ENCODE measurements around the gene KPNA2.
"Not testable (repeated sequence)": the region's sequence is repeated elsewhere in the genome, so short reads cannot be mapped to it uniquely, and the experiment has no call there.

The KPNA2 gene

GRCh38 chr17:68019675-68020408 lies 15.7 kb upstream of the KPNA2 start:
- peak in 55 of 56 donors; percentile 73 to 97 (median 93) for DNase-seq

DNA sequence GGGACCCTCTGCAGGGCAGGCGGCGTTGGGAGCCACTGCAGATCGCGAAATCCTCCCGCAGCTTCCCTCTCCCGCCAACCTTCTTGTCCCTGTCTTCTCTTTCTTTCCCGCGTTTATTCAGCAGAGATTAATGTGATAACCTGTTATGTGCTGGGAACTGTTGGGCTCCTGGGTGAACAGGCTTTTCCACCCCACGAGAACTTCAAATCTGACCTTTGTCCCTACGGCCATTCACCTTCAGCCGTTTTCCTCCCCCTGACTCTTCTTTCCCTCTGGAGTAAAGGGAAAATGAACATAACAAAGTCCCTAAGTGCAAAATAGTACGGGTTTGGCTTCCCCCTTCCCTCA lies 15.2 kb upstream of the KPNA2 start:
- peak in 3 of 56 donors; percentile 45 to 54 (median 51) for DNase-seq

- DNase-seq: not testable (repeated sequence)
Measured at GRCh38 chr17:68020791-68021190, 14.7 kb upstream of the KPNA2 start.

DNA sequence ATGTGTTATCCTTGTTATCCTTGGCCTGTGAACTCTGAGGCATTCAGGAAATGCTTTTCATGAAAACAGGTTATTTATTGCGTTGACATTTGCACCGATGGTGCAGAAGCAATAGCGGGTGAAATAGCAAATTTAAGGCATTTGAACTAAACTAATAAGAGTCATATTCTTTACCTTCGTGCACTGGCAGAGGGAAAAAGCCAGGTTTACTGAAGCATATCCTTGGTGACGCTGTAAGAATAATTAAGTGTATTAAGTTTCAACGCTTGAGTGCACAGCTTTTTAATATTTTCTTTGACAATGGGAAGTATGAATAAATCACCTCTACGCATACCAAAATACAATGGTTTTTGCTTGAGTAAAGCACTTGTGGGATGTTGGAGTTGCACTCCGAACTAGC lies 13.6 kb upstream of the KPNA2 start:
- DNase-seq: no peak

DNA sequence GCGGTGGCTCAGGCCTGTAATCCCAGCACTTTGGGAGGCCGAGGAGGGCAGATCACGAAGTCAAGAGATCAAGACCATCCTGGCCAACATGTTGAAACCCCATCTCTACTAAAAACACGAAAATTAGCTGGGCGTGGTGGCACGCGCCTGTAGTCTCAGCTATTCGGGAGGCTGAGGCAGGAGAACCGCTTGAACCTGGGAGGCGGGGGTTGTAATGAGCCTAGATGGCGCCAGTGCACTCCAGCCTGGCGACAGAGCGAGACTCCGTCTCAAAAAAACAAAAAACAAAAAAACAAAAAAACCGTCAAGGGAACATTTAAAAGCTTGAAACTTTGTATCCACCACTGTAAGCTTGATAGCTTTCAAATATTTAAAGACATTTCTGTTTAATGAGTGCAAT lies 13.0 kb upstream of the KPNA2 start:
- DNase-seq: not testable (repeated sequence)

DNA sequence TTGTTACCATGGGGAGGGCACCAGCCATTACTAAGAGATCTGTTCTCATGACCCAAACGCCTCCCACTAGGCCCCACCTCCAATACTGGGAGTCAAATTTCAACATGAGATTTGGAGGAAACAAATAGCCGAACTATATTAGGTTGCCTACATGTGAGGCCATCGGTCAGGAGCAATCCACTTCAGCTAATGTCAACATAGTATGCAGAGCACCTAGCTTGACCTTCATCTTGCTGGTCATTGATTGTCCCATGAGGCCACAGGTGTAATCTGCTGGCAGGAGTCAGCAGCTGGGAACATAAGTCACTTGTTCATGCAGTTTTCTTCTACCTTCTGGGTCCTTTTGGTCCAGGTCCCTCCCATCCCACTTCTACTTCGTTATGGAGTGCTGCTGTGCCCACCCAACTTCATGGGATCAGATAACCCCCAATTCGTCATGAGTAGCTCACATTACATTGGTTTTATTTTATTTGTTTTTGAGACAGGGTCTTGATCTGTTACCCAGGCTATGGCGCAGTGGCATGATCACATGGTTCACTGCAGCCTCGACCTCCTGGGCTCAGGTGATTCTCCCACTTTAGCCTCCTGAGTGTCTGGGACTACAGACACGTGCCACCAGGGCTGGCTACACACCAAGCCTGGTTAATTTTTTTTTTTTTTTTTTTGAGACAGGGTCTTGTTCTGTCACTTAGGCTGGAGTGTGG lies 5.9 kb upstream of the KPNA2 start:
- no peak for DNase-seq

GRCh38 chr17:68033636-68034451 lies 1.7 kb upstream of the KPNA2 start:
- DNase-seq: peak in 1 of 56 donors; percentile 1

- no peak for DNase-seq
Measured at GRCh38 chr17:68034452-68034776, 1.1 kb upstream of the KPNA2 start.

GRCh38 chr17:68035131-68035522 lies 408 bp upstream of the KPNA2 start:
- DNase-seq: peak in 50 of 56 donors; percentile 64 to 98 (median 94)

DNA sequence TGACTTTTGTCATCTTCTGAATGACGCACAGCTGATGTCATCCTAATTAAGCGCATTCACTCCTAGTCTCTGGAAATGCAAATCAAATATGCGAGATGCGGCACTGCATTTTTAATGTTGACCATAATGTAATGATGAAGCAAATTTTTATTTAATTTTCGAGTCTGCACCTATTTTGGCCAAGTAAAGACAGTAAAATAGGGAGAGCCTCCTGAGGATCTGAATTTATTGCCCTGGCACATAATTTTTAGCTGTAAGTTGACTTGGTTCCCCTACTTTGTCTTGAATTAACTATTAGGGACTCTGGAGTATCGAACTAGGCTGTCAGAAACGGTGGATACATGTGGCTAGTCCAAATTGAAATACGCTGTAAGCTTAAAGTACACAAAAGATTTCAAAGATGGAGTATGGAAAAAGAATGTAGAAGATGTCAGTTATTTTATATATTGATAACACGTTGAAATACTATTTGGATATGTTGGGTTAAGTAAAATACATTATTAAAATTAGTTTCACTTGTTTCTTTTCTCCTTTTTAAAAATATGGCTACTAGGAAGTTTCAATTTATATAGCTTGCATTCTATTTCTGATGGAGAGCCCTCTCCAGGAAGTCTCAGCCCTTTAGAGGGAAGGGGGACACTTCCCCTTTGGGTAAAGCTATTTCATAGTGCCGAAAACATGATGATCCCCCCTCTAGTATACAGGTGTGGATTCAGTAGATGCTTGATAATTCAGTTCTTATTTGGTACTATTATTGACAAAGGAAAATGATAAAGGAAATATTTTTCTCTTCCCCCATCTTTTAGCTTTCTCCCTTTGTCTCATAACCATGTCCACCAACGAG lies 991 bp downstream of the KPNA2 start:
- DNase-seq: no peak

- no peak for DNase-seq
Measured at GRCh38 chr17:68047153-68047846, 11.8 kb downstream of the KPNA2 start.

DNA sequence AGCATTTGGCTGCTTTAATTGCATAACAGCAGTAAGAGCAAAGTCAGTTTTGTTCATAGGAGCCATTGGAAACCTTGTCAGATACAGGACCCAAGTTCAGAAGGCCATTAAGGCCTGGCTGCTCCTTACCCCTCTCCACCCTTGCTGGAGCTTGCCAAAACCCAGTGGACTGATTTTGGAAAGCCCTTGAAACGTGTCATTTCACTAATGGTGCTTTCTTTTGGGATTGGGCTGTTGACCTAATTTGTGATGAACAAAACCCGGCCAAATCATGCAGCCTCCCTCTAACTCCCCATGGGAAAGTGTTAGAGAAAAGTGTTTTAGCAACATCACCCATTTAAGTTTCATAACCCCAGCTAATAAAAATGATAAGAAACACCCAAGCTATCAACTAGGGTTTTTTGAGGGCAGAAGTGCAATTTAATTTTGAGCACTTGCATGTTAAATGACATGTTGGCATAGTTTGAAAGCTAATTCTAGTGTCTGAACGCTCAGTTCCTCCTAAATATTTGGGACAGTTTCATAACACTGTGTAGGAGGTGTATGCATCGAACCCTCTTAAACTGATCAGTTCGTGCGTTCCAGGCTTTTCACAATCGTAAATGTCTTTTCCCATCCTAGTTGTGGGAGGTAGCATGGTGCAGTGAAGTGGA lies 12.5 kb downstream of the KPNA2 start:
- DNase-seq: peak in 4 of 56 donors; percentile 8 to 18 (median 12)

GRCh38 chr17:68048996-68049395 lies 13.5 kb downstream of the KPNA2 start:
- no peak for DNase-seq

DNA sequence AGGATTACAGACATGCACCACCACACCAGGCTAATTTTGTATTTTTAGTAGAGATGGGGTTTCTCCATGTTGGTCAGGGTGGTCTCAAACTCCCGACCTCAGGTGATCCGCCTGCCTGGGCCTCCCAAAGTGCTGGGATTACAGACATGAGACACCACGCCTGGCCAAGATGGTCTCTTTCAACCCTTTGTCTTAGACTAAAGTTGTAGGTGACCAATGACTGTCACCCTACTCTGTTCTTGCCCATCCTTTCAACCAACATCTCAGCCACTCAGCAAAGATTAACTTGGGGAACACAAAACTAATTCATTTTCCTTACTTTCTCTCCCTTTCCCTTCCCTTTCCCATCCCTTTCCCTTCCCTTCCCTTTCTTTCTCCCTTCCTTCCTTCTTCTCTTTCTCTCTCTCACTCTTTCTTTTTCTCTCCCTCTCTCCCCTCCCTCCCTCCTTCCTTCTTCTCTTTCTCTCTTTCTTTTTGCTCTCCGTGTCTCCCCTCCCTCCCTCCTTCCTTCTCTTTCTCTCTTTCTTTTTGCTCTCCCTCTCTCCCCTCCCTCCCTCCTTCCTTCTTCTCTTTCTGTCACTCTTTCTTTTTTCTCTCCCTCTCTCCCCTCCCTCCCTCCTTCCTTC lies 14.4 kb downstream of the KPNA2 start:
- DNase-seq: not testable (repeated sequence)

GRCh38 chr17:68051321-68052312 lies 16.1 kb downstream of the KPNA2 start:
- DNase-seq: not testable (repeated sequence)

DNA sequence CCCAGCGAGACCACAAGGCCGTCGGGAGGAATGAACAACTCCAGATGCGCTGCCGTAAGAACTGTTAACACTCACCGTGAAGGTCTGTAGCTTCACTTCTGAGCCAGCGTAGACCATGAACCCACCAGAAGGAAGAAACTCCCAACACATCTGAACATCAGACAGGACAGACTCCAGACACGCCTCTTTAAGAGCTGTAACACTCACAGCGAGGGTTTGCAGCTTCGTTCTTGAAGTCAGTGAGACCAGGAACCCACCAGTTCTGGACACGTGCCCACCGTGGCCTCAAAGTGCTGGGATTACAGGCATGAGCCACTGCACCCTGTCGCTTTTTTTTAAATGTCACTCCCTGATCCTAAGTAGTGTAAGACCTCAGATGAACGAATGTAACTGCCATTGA lies 17.3 kb downstream of the KPNA2 start:
- no peak for DNase-seq

GRCh38 chr17:68053231-68054013 lies 17.9 kb downstream of the KPNA2 start:
- no peak for DNase-seq

Measured in nucleus accumbens (tissue), 56 donors.